Pancreas (tissue), 10 donors: Measurements from ENCODE around the gene RYR1. TPM values are rescaled to one million over a fixed set of nuclear protein-coding genes. Genes with fewer than 3 reads are reported as not detected.

ENCODE experiments used
- ATAC-seq, 4 donors: fragments of 200-7000 bp; cut with Tn5 transposase; one replicate each; pipeline versions ENCODE4 v1.8.0 to v1.9.1; 2020; ENCODE audit warnings: mild to moderate bottlenecking in 4 of 4, moderate library complexity in 4 of 4
- DNase-seq, 6 donors: peaks; one replicate each; pipeline ENCODE4 v3.0.0-alpha.2; 2020
- FAIRE-seq: peaks from 2 replicates; lab custom pipeline; 2012; peaks lifted over from hg19 to GRCh38; lab: Jason Lieb, UNC
- H3K27ac ChIP-seq, 4 donors: fragments of 200-600 bp; sonication (generic); 1 replicate in 3 of 4; 2 replicates in 1 of 4; pipeline versions ENCODE4 v1.5.0 to v1.8.0; 2020
- H3K27me3 ChIP-seq, 4 donors: fragments of 200-600 bp; one replicate each; pipeline ENCODE4 v1.8.0; 2021
- H3K36me3 ChIP-seq, 3 donors: fragments of 200-600 bp; sonication (generic) in 1 of 3; one replicate each; pipeline versions ENCODE4 v1.5.0 to v1.8.0; 2020 to 2021
- H3K4me1 ChIP-seq, 3 donors: fragments of 200-600 bp; one replicate each; pipeline ENCODE4 v1.8.0; 2021
- H3K4me3 ChIP-seq, 4 donors: fragments of 200-600 bp; sonication (generic) in 2 of 4; one replicate each; pipeline versions ENCODE4 v1.5.0 to v1.8.0; 2020 to 2021
- H3K9me3 ChIP-seq, 4 donors: fragments of 200-600 bp; one replicate each; pipeline ENCODE4 v1.8.0; 2021
- CTCF ChIP-seq, 4 donors: fragments of 200-600 bp; sonication (generic) in 3 of 4; IDR thresholded peaks; one replicate each; pipeline versions ENCODE4 v1.5.0 to v1.8.0; 2021; ENCODE audit warnings: antibody characterized with exemption in 4 of 4
- WGBS, 2 donors: extraction: QIAGEN DNeasy Blood & Tissue Kit; methylation state at CpG; one replicate each; pipeline ENCODE4 v1.1.7; 2013; 5-methylcytosine and 5-hydroxymethylcytosine counted together
- intact Hi-C, 3 donors: fragments of 100-400 bp; cut with DNase I; formaldehyde crosslinking; loops; one replicate each; pipeline versions ENCODE4 v1.11.1 to v1.14.2; 2022
- polyA plus RNA-seq, 2 donors: library from polyadenylated mRNA; stranded (reverse); fragments of 200-250 nt; gene quantifications; one replicate each; pipeline ENCODE4 v1.2.3, GENCODE V29; 2013
- total RNA-seq, 6 donors: library from RNA; stranded (reverse); fragmentation: NEBNext Ultra II Directional in 4 of 6; extraction: Animal tissue kit (Norgen Biotek cat#: 25700) in 4 of 6; gene quantifications; one replicate each; pipeline versions ENCODE4 v1.2.1 to v1.2.4, GENCODE V29; 2021 to 2023
- donor health status: healthy with polysubstance abuse.
- donor health status: DM: no; HTN: no; CAD: no; lungs with moderate emphysema.
- donor health status: DM: no; HTN: no; CAD: no.
- donor health status: control.
- donor health status: control.
- donor health status: Bipolar disorder and iron deficiency.
- donor health status: DM: yes; HTN: yes; CAD: no.
- donor health status: DM: no; HTN: no; CAD: no.
- donor health status: DM: no; HTN: no; CAD: no.
- donor health status: DM: yes; HTN: yes; CAD: no.

RYR1 gene
- total and polyA plus RNA-seq, 8 donors: 0.19 to 1.4 (median 0.57) TPM

DNA sequence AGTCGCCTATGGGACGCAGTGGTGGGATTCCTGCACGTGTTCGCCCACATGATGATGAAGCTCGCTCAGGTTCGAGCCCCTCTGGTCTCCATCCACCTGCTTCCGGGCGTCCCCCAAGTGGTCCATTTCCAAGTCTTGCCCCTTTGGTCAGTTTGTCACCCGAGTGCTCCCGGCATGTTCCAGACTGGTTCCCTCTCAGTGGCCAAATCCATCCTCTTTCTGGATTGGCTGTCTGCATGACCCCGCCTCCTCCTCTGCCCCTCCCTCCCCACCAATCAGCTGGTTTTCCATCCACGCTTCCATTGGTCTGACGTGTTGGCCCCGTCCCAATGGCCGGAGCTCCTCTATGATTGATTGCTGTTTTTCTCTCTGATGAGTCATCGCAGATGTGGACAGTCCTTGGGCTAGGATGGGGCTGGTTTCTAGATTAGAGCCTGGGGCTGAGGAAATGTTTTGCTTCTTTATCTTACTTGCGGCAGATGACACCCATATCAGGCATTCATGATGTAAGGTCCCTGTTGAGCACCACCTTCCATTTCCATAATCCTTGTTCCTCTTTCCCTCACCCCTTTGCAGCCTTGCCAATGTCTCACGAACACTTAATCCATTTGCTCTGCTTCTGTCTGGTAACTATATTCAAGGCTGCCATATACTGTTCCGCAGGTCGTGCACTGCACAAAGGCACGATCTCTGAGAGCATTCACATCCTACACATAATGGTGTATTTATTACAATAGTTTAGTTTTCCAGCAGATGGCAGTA, 110.5 kb downstream of the RYR1 start:
- H3K27ac ChIP-seq: peak overlapping the region in 1 of 4 donors; percentile 13
- intact Hi-C loops: no loop called here

DNA sequence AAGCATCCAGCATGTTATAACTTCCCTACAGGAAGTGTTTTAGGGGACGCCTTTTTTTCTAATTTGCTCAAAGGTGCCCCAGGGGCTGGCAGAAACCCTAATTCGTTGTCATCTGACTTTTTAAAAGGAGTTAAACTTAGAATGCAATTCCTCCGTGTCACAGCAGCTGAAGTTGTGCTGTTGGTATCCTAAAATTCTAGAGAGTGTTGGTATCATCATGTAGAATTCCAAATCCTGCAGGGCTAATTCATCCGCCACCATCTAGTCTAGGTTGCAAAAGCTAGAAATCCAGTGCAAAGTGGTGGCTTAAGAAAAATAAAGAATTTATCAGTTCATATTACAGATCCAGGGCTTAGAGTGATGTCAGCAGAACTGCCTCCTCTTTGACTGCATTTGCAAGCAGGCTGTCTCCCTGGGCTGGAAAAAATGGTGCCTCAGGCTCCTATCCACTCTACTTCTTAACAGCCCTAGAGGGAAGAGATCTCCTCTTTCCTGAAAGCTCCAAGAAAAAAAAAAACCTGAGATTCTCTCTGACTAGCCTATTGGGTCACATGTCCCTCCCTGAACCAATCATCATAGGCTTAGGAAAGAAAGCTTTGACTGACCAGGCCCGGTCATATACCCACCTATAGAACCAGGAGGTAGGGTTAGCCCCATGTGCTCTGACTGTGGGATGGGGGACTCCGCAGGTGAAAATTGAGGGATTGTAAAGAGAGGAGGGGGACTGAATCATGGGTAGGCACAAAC, 111.3 kb downstream of the RYR1 start:
- Histone ChIP-seq H3K27ac (peak overlapping the region in 1 of 4 donors; percentile 13), H3K27me3 (no peaks in the 10 kb centered on the region), H3K9me3 (no peaks in the 10 kb centered on the region), H3K4me3 (no peak overlapping the region), H3K36me3 (no peaks in the 10 kb centered on the region), H3K4me1 (peaks cover 0 to 7% (median under 1%) of the 10 kb centered on the region in 3 donors)
- TF ChIP-seq CTCF (IDR thresholded peaks at IDR 0.05): peak in 2 of 4 donors; percentile 36 to 38
- FAIRE-seq: no peak
- no peak for ATAC-seq
- intact Hi-C loops: no loop called here
- WGBS, 2 donors: 38 to 41% methylated on average over 6 of the region's 6 CpGs
- DNase-seq: no peak

More for the DNA sequence above, 110.5 kb downstream of the RYR1 start:
- FAIRE-seq (no peak), DNase-seq (peak in 5 of 6 donors; percentile 47 to 74 (median 61)), ATAC-seq (peak; percentile 87 to 96 (median 92))
- WGBS, 2 donors: 30 to 34% methylated on average over 20 to 21 of the region's 21 CpGs
- Histone ChIP-seq H3K36me3 (no peaks in the 10 kb centered on the region), H3K9me3 (no peaks in the 10 kb centered on the region), H3K27me3 (no peaks in the 10 kb centered on the region), H3K4me1 (peaks cover 4 to 12% (median 8%) of the 10 kb centered on the region in 3 donors), H3K4me3 (no peak overlapping the region)
- peak in 1 of 4 donors; percentile 35 for TF ChIP-seq CTCF (IDR thresholded peaks at IDR 0.05)

- intact Hi-C loops: no loop called here
These were observed 112.1 kb downstream of the RYR1 start for GRCh38 chr19:38545596-38545995.

GRCh38 chr19:38547421-38547820, 113.9 kb downstream of the RYR1 start:
- H3K9me3 ChIP-seq: no peaks in the 10 kb centered on the region
- no peak overlapping the region for H3K27ac ChIP-seq
- no peak overlapping the region for H3K4me3 ChIP-seq
- FAIRE-seq: no peak
- no peak for ATAC-seq
- WGBS, 2 donors: 78 to 84% methylated on average over 5 of the region's 5 CpGs
- no peak for DNase-seq
- TF ChIP-seq CTCF (IDR thresholded peaks at IDR 0.05): no peak
- no peaks in the 10 kb centered on the region for H3K36me3 ChIP-seq
- H3K4me1 ChIP-seq: peaks cover 0 to 7% (median 0%) of the 10 kb centered on the region in 3 donors
- intact Hi-C loops: no loop called here
- no peaks in the 10 kb centered on the region for H3K27me3 ChIP-seq

More at GRCh38 chr19:38545596-38545995, 112.1 kb downstream of the RYR1 start:
- DNase-seq: no peak
- H3K27me3 ChIP-seq: no peaks in the 10 kb centered on the region
- H3K9me3 ChIP-seq: no peaks in the 10 kb centered on the region
- no peak for FAIRE-seq
- no peaks in the 10 kb centered on the region for H3K36me3 ChIP-seq
- 87 to 93% methylated on average over 8 of the region's 8 CpGs for WGBS, 2 donors
- no peak for TF ChIP-seq CTCF (IDR thresholded peaks at IDR 0.05)
- peaks cover 0 to 7% (median 0%) of the 10 kb centered on the region in 3 donors for H3K4me1 ChIP-seq
- H3K27ac ChIP-seq: no peak overlapping the region
- no peak for ATAC-seq
- no peak overlapping the region for H3K4me3 ChIP-seq
